Measurements from ENCODE around the gene NELL2. TPM values are rescaled to one million over a fixed set of nuclear protein-coding genes. Genes with fewer than 3 reads are reported as not detected.

NELL2 gene
- total RNA-seq, 1 experiment from 2014 or later = 1.1 TPM

GRCh38 chr12:44592626-44593025 lies 283.5 kb downstream of the NELL2 start:
- no peak for ATAC-seq
- no peak overlapping the region for H3K4me3 ChIP-seq (replicated peaks in 1 of 2; ENCODE audit: low read depth in 1 of 2, low read length in 2 of 2)
- peaks cover 5 to 6% of the 10 kb centered on the region in 2 experiments; a peak in 3 of 4 replicates for H3K4me1 ChIP-seq (ENCODE audit: control insufficient read depth in 1 of 2, insufficient read depth in 2 of 2, low read length in 2 of 2)
- H3K27ac ChIP-seq (ENCODE audit: low read depth, low read length) = no peak overlapping the region
- no peak overlapping the region for H3K9ac ChIP-seq (ENCODE audit: low read length)
- no peak overlapping the region for H2AFZ ChIP-seq (ENCODE audit: low read depth, low read length, poor library complexity, severe bottlenecking)
- no peaks in the 10 kb centered on the region for H3K9me2 ChIP-seq (ENCODE audit: insufficient read depth)
- H3K27me3 ChIP-seq (ENCODE audit: insufficient read depth, low read length) = no peaks in the 10 kb centered on the region
- DNase-seq (ENCODE audit: low read depth, low spot score) = no peak
- TF ChIP-seq CTCF (IDR thresholded peaks at IDR 0.05 in 2 of 3, conservative IDR thresholded peaks at IDR 0.05 in 1 of 3; ENCODE audit: borderline replicate concordance in 1 of 3, insufficient read depth in 1 of 3, low read depth in 2 of 3, low read length in 2 of 3) = no peak
- no peak for TF ChIP-seq RAD21 (IDR thresholded peaks at IDR 0.05; ENCODE audit: low read depth)
- no peak for TF ChIP-seq CEBPB (IDR thresholded peaks at IDR 0.05; ENCODE audit: low read depth)
- TF ChIP-seq ZNF274 (IDR thresholded peaks at IDR 0.05; ENCODE audit: low read depth, low read length) = no peak
- no peak for TF ChIP-seq FOSL1 (IDR thresholded peaks at IDR 0.05; ENCODE audit: low read depth)
- no peak for TF ChIP-seq MAX (IDR thresholded peaks at IDR 0.05)
- TF ChIP-seq YY1 (IDR thresholded peaks at IDR 0.05; ENCODE audit: extremely low read depth, insufficient replicate concordance, low read depth, low read length) = no peak
- no peak for TF ChIP-seq SRF (IDR thresholded peaks at IDR 0.05; ENCODE audit: low read depth)
- no peak for TF ChIP-seq EZH2 (IDR thresholded peaks at IDR 0.05)
- ChIA-PET CTCF (no interaction called here), RAD21 (ENCODE audit: low non-redundant PET in 1 of 2, low total read pairs in 2 of 2, uncharacterized antibody in 2 of 2, unreplicated experiment in 2 of 2) (no interaction called here), POLR2A (no interaction called here)
- no peaks in the 10 kb centered on the region for H3K79me2 ChIP-seq (ENCODE audit: insufficient read depth, low read length)
- BruUV-seq (replicated peaks) = no TSS peak
- intact Hi-C loops (cut with micrococcal nuclease) = no loop called here
- no peak overlapping the region for H3K4me2 ChIP-seq (ENCODE audit: low read length)
- no peaks in the 10 kb centered on the region for H4K20me1 ChIP-seq (ENCODE audit: insufficient read depth)
- no peaks in the 10 kb centered on the region for H3K9me3 ChIP-seq (ENCODE audit: control insufficient read depth in 1 of 2, insufficient read depth in 1 of 2, low read depth in 1 of 2, low read length in 2 of 2)
- H3K36me3 ChIP-seq (ENCODE audit: control insufficient read depth in 1 of 2, insufficient read depth in 2 of 2, low read length in 2 of 2) = no peaks in the 10 kb centered on the region

All from HCT116 (cell line).